Globus pallidus (tissue), 1 donor: Measurements from ENCODE around the gene TUFM.
A peak's percentile ranks its signal among the peaks of the same experiment; 100 is the strongest.

Experiments
- DNase-seq: peaks from one replicate; pipeline ENCODE4 v3.0.0-alpha.2; 2015; ENCODE audit warnings: low spot score

Gene TUFM

DNA sequence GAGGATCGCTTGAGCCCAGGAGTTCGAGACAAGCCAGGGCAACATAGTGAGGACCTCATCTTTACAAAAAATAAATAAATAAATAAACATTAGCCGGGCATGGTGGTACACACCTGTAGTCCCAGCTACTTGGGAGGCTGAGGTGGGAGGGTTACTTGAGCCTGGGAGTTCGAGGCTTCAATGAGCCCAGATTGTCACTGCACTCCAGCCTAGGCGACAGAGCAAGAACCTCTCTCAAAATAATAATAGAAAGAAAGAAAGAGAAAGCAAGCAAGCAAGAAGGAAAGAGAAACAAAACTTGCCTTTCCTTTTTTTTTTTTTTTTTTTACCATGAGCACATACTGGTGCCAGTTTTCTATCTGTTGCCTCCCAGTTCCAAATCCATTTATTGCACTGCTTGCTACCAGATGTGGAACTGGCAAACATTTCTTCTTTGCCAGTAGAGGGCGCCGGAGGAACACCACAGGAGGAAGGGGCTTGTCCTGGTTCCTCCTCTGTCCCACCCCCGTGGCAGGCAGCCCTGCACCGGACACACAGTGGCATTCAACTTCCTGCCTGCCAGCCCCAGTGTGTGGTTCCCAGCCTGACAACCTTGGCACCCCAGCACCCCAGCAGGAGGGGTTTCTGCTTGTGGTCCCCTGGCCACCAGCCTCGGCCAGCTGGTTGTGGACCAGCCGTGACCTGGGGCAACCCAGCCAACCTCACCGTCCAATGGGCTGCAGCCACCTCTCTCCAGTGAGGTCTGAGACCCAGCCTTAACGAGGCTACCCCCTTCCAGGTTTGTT lies 43.7 kb downstream of the TUFM start:
- DNase-seq = peak; percentile 85
